Sciatic nerve (tissue), 2 donors: ENCODE measurements around the gene PCGF1. TPM values are rescaled to one million over a fixed set of nuclear protein-coding genes. Genes with fewer than 3 reads are reported as not detected.
A peak's percentile ranks its signal among the peaks of the same experiment; 100 is the strongest.

Experiments
- ATAC-seq: fragments of 200-7000 bp; cut with Tn5 transposase; one replicate; pipeline ENCODE4 v1.9.1; 2020; ENCODE audit warnings: mild to moderate bottlenecking, moderate library complexity
- DNase-seq: peaks from one replicate; pipeline ENCODE4 v3.0.0-alpha.2; 2020; ENCODE audit warnings: low spot score
- intact Hi-C: fragments of 100-400 bp; cut with DNase I; formaldehyde crosslinking; loops from one replicate; pipeline ENCODE4 v1.14.2; 2022
- total RNA-seq: library from RNA; stranded (reverse); fragmentation: NEBNext Ultra II Directional; extraction: Animal tissue kit (Norgen Biotek cat#: 25700); gene quantifications from one replicate; pipeline ENCODE4 v1.2.1, GENCODE V29; 2021
- donor health status: DM: no; HTN: no; CAD: no.
- donor health status: DM: no; HTN: no; CAD: no.

PCGF1 gene
- total RNA-seq, 1 donor from 2014 or later = 13.7 TPM

- ATAC-seq (no peak), DNase-seq (no peak)
- intact Hi-C loops = no loop called here
Observed at GRCh38 chr2:74503506-74504475, 3.7 kb downstream of the PCGF1 start.

- ATAC-seq = peak; percentile 68
- intact Hi-C loops = no loop called here
- peak; percentile 89 for DNase-seq
Observed at GRCh38 chr2:74502720-74503505, 4.6 kb downstream of the PCGF1 start.

- intact Hi-C loops = no loop called here
- DNase-seq (no peak), ATAC-seq (no peak)
Observed at GRCh38 chr2:74502147-74502719, 5.3 kb downstream of the PCGF1 start.

- ATAC-seq (no peak), DNase-seq (no peak)
- intact Hi-C loops = no loop called here
Observed at GRCh38 chr2:74501335-74502071, 6.0 kb downstream of the PCGF1 start.

GRCh38 chr2:74500578-74500946 lies 6.9 kb downstream of the PCGF1 start:
- DNase-seq (no peak), ATAC-seq (no peak)
- intact Hi-C loops = no loop called here

GRCh38 chr2:74499940-74500577 lies 7.4 kb downstream of the PCGF1 start:
- no peak for ATAC-seq
- no peak for DNase-seq
- intact Hi-C loops = no loop called here

- ATAC-seq (no peak), DNase-seq (no peak)
- intact Hi-C loops = no loop called here
Observed at GRCh38 chr2:74499267-74499939, 8.1 kb downstream of the PCGF1 start, which contains the start of gene LBX2. TSS of gene LBX2 (minus strand) at chr2:74499603. CDS start at chr2:74499537, 66 bp downstream.

GRCh38 chr2:74498500-74499266 lies 8.8 kb downstream of the PCGF1 start:
- ATAC-seq = no peak
- DNase-seq = no peak
- intact Hi-C loops = no loop called here

GRCh38 chr2:74497777-74498499 lies 9.6 kb downstream of the PCGF1 start:
- intact Hi-C loops = no loop called here
- ATAC-seq = peak; percentile 17
- no peak for DNase-seq

GRCh38 chr2:74496997-74497776 lies 10.3 kb downstream of the PCGF1 start:
- ATAC-seq (no peak), DNase-seq (no peak)

GRCh38 chr2:74495440-74495839 lies 12.1 kb downstream of the PCGF1 start:
- intact Hi-C loops = no loop called here
- DNase-seq (no peak), ATAC-seq (no peak)

More at GRCh38 chr2:74496997-74497776, 10.3 kb downstream of the PCGF1 start:
- intact Hi-C loops = no loop called here

- DNase-seq (no peak), ATAC-seq (no peak)
- intact Hi-C loops = no loop called here
Observed at GRCh38 chr2:74493546-74493945, 13.9 kb downstream of the PCGF1 start.

GRCh38 chr2:74491648-74492544 lies 15.6 kb downstream of the PCGF1 start:
- intact Hi-C loops = no loop called here
- DNase-seq (no peak), ATAC-seq (no peak)

GRCh38 chr2:74489906-74490305 lies 17.6 kb downstream of the PCGF1 start:
- intact Hi-C loops = no loop called here
- ATAC-seq = no peak
- DNase-seq = no peak
